Renal cortex interstitium (tissue), 3 donors: ENCODE results near the gene STBD1. TPM values are rescaled to one million over a fixed set of nuclear protein-coding genes. Genes with fewer than 3 reads are reported as not detected.

Source experiments
- polyA plus RNA-seq, 3 donors: library from polyadenylated mRNA; unstranded; fragments of 120-200 nt; gene quantifications; one replicate each; pipeline ENCODE4 v1.2.1, GENCODE V29; 2013; ENCODE audit not compliant: insufficient read length in 3 of 3

The STBD1 gene
- polyA plus RNA-seq, 3 donors = 1.0 to 2.0 (median 2.0) TPM

Other genes with a start within 250 kb of the STBD1 start
- gene ART3, start 232.0 kb upstream of the STBD1 start, polyA plus RNA-seq = under 1 TPM; 0.48 to 0.57 (median 0.49) TPM
- gene NUP54, start 158.3 kb upstream of the STBD1 start, polyA plus RNA-seq = 10 to 100 TPM; 72.2 to 95.7 (median 87.7) TPM
- gene SCARB2, start 92.9 kb upstream of the STBD1 start, polyA plus RNA-seq = 100 to 1,000 TPM; 163 to 202 (median 170) TPM
- 10 to 100 TPM in 1 of 3 donors, 1 to 10 TPM in 2; 5.0 to 12.2 (median 9.2) TPM for gene FAM47E, start 55.0 kb upstream of the STBD1 start, polyA plus RNA-seq
- gene CCDC158, start 114.4 kb downstream of the STBD1 start, polyA plus RNA-seq = 1 to 10 TPM in 1 of 3 donors, under 1 TPM in 2; 0.49 to 1.4 (median 0.64) TPM
- gene SHROOM3, start 128.5 kb downstream of the STBD1 start, polyA plus RNA-seq = 10 to 100 TPM; 33.4 to 42.4 (median 38.0) TPM